ENCODE measurements around the gene CTSC.

CTSC gene

DNA sequence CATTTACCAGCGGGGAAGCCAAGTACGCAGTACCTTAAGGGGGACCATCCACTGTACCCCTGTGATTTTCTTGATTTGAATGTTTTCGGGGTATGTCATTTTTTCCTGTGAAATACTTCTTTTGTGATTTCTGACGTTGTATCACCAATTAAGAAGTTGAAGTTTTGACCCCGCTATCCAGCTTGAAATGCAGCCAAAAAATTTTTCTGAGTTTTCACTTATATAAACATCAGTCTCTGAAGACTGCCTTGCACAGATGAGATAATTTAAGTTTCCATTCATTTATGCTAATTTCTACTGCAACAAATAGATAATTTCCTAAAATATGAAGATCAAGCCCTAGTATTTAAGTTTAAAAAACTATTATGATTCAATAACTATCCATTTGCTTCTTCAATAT is 20.0 kb downstream of the CTSC start:
- no peak for DNase-seq (ENCODE audit: low spot score)

DNA sequence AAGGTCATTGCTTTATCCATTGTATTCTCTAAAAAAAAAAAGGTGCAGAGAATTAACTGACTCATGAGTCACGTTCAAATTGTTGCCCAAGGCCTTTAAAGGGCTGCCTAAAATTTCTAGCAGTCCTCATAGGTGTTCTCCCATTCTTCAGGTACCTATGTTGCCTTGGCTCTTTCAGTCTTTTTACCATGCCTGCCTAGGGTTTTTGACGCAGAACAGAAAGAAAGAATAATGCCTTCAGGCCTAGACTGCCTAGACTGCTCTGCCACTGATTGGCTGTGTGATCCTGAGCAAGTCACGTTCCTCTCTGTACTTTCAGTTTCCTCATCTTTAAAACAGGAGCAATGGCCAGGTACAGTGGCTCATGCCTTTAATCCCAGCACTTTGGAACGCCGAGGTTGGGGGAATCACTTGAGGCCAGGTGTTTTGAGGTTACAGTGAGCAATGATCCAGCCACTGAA is 21.5 kb downstream of the CTSC start:
- peak; percentile 29 for DNase-seq (ENCODE audit: low spot score)

DNA sequence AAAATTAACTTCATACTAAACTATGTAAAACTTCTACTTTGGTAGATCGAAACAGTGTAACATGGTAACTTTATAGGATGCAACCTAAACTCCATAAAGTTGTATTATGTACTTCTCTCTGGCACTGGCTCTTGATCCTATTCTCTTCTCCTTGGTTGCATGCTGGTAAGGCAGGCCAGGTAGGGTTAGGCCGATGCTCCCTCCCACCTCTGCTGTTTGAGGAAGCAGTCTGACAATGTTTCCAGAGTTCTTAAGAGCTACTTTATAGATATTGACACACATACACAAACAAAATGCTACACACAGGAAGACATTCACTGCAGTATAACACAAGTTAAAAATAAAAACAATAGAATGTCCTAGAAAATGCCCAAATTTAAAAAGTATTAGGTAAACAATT is 22.5 kb downstream of the CTSC start:
- DNase-seq (ENCODE audit: low spot score): no peak

DNA sequence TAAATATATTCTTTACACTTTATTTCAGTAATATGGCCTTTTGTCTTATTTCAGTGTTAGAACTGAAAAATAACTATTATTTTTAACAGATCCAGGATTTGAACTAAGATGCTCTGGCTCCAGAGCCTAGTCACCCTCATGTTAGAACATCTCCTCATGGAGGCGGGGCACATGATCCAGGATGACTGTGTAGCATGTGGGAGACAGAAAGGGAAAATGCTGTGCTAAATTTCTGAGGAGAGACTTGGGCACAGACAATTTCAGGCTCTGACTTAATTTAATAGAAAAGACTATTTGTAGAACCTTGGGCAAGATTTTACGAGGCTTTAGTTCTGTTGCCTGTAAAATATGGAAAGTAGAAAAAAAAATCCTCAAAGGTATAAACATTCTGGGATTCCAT is 24.1 kb downstream of the CTSC start:
- no peak for DNase-seq (ENCODE audit: low spot score)

DNA sequence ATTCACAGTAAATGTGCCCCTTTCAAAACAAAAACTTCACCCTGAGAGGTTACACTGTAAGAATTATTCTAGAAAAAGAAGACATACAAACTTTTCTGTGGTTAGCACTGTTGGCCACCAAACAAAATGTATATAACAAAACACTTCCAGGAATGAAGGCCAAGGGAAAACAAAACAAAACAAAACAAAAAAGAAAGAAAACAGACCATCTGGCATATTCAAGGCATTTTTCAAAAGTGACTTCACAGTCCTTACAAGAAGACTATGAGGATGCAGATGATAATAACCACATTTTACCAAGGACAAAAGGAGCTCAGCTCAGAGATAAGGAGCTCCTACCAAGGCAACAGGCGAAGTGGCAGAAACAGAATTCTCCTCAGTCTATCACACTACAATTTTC is 24.9 kb downstream of the CTSC start:
- DNase-seq (ENCODE audit: low spot score): no peak

DNA sequence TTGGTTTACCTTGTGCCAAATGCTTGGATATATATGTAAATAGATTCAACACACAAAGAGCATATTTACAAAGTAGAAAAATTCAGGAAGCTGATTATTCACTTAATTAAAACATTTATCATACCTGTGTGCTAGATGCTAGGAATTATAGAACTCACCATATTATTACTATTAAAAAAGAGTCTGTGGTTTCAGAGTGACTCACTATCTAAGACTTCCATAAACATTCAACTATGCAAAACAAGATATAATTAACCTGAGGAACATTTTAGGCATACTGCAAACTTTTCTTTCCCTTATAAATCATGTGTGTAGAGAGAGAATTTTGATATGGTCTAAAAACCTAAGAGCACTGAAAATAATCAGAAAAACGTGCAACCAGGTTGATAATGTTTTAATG is 27.3 kb downstream of the CTSC start:
- DNase-seq (ENCODE audit: low spot score): no peak

DNA sequence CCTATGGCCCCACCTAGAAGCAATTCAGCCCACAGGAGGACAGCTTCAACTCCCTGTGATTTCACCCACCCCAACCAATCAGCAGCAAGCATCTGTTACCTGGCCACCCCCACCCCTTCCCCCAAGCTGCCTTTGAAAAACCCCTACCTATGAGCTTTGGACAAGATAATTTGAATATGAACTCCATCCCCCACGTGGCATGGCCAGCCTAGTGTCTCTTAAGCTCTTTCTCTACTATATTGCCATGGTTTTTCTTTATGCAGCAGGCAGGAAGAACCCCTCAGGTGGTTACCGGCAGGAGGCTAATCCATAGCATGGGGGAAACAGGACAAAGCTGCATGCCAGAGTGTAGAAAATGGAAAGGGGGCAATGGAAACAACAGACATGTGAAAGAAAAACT is 29.0 kb downstream of the CTSC start:
- no peak for DNase-seq (ENCODE audit: low spot score)

DNA sequence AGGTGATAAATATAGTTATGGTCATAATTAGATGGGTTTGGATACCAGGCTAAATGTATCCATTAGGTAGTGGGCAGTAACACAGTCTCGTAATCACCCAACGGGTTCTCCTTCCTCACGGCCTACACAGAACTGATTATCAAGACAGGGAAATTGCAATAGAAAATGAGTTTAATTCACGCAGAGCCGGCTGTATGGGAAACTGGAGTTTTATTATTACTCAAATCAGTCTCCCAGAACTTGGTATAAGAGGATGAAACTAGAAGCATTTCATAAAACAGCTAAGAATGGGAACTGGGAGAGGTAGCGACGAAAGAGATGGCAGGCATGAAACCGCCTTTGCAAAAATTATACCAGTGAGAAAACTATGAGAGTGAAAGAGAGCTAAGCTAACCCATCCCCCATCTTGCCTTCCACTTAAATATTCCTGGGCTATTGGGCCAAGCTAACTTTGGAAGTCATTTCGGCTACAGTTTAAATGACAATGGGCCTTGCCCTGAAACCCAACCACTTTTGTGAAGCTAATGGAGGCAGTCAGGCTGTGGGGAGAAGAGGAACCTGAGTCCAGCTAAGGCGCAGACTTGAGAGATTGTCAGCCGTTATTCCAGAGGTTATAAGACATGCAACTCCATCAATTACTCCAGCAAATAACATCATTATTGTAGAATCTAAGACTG is 29.6 kb downstream of the CTSC start:
- no peak for DNase-seq (ENCODE audit: low spot score)

DNA sequence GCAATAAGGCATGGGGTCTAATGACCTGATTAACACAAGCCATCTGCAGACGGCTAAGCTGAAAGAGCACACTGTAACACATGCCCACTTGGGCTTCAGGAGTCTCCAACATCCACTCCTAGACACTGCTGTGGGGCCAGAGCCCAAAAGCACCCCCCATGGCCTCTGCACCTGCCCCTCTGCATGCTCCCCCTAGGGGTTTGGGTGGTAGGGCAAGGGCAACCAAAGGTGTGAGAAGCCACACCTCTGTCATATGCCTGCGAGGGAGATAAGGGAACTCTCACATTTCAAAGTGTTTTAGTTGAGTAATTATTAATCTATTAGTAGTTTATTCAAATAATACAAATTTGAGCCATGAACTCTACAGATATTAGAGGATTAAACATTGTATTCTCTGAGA is 30.8 kb downstream of the CTSC start:
- DNase-seq (ENCODE audit: low spot score): no peak

DNA sequence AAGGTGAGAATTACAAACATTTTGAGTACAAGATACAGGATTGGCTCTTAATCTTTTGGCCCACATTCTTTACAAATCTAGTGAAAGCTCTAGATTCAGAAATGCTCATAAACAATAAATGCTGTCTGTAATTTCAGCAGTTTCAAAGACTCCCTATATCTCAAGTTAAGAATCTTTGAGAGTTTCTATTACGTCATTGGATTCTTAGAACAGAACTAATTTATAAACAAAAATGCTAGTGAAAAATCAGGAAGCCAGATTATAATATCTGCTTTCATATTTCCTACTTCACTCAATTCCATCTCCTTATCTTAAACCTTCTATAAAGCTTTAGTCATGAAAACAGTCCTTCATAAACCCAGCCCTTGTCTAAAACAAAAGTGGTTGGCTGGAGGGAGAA is 32.1 kb downstream of the CTSC start:
- DNase-seq (ENCODE audit: low spot score): no peak

DNA sequence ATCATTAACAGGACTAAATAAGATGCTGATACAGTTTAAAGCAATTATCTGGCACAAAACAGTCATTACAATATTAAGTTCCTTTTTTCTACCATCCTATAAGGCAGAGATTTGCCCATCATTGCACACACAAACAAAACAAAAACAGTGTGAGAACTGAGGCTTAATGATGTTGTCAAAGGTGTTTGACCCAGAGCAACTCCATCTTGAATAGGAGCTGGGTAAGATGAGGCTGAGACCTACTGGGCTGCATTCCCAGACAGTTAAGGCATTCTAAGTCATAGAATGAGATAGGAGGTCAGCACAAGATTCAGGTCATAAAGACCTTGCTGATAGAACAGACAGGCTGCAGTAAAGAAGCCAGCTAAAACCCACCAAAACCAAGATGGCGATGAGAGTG is 33.2 kb downstream of the CTSC start:
- DNase-seq (ENCODE audit: low spot score): no peak

DNA sequence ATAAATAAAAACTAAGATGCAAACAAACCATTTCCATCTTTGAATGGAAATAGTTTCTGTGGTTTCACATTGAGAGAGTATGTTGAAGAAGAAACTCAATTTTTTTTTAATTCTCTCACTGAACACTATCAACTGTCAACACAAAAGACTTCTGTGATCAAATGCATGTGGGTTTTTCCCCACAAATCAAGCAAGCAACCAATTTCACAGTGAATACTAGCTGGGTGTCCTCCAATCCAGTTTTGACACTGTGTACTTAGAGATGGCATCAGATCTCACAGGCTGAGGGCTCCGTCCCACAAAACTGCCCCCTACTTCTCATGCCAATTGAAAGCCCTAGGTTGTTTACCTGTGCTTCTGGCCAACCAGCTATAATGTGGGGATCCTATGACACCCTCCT is 34.5 kb downstream of the CTSC start:
- no peak for DNase-seq (ENCODE audit: low spot score)

DNA sequence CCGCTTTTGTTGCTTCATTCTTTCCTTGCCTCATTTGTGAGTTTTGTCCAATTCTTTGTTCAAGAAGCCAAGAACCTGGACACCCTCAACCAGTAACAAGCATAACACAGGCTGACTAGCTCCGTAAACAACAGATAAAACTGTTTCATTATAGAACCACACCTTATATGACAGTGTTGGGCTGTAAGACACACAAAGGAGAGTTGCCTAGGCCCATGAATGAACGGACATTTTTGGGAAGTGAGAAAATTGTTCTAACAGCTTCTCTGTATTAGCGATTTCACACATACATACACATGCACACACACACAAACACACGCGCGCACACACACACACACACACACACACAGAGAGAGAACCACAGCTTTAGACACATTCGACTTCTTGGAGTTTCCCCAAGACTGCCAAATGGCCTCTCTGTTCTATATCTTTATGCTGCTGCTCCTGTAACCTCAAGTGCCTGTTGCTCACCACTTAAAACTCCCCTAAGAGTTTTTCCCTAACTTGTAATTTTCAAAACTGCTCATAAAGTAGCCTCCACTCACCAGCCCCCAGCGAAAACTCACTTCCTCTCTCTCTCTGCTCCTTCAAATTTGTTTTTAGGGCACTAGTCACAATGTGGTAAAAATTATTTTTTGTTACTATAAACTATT is 35.9 kb downstream of the CTSC start:
- no peak for DNase-seq (ENCODE audit: low spot score)

DNA sequence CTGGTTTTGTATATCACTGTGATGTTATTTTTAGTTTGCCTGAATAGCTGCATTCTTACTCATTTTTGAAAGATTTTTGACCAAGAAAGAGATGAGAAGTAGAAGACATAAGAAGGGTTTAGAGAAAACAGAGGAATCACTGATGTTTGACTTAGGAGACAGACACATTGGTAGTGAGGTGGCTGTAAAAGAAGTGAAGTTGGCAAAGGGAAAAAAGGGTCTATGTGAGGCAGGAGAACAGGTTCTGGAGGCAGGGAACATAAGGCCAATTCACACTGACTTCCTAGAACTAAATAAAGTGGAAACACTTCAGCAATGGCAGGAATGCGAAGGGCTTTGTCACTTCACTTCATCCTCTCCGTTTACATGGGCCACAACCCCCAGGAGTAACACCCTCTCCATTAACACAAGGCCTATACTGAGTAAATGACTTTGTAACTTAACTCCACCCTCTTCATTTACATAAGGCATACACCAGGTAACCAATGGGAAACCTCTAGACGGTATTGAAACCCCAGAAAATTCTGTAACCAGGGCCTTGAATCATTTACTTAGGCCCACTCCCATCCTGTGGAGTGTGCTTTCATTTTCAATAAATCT is 36.5 kb downstream of the CTSC start:
- no peak for DNase-seq (ENCODE audit: low spot score)

DNA sequence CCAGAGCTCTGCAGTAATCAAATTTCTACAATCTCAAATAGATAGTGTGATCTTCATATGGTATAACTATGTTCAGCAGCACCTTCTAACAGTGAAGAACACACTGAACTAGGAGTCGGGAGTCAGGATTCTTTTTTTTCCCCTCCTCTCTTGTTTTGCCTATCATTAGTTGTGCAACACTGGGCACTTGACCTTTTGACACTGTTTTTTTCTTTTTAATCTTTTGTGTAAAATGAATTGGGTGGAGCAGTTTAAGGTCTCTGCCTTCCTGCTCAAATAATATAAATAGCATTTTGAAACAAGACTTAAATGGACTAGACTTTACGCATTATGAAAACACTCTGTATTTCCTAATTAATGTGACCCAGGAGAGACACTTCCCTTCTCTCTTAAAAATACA is 39.7 kb downstream of the CTSC start:
- DNase-seq (ENCODE audit: low spot score): no peak

DNA sequence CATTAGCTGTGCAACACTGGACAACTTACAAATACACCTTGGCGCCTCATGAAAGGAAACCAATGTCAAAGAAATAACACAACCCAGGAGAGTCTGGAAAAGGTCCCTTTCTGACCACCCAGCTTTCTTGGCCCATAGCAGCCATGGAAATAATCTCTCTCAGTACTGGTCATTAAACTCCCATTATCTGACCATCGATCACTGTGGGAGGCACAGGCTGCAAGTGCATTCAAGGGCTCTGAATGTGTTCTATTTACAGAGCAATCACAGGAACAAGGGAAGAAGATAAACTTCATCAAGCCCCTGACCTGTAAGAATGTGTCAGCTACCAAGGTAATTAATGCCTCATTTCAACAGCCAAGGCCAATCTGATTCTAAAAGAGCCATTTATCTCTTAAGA is 40.1 kb downstream of the CTSC start:
- DNase-seq (ENCODE audit: low spot score): no peak

DNA sequence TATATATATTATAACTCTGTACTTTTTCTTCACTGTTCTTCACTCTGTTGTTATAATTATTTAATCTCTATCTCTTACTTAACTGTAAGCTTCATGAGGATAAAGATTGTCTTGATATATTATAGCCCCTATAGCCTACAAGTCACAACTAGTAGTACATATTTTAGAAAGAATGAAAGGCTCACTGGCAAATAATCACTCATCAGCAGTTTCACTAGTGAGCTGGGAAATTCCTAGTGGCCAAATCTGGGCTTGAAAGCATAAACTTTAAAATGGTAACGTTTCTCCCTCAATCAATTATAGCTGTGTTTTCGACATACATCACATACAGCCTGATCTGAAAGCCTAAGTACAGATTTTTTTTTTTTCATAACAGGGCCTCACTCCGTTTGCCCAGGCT is 42.5 kb downstream of the CTSC start:
- no peak for DNase-seq (ENCODE audit: low spot score)

DNA sequence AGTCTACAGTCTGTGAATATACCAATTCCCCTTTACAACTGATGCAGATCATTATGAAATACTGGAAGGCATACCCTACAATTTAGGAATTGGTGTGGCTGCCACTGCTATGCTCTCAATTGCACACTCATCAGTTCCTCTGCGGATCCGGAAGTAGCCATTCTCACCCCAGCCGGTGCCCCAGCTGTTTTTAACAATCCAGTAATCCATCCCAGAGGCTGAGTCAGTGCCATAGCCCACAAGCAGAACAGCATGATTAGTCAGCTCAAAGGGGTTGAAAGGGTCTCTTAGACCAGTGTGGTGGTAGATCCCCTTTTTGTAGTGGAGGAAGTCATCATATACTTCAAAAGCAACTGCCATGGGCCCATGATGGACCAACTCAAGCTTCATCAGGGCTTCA is 43.6 kb downstream of the CTSC start:
- no peak for DNase-seq (ENCODE audit: low spot score)

DNA sequence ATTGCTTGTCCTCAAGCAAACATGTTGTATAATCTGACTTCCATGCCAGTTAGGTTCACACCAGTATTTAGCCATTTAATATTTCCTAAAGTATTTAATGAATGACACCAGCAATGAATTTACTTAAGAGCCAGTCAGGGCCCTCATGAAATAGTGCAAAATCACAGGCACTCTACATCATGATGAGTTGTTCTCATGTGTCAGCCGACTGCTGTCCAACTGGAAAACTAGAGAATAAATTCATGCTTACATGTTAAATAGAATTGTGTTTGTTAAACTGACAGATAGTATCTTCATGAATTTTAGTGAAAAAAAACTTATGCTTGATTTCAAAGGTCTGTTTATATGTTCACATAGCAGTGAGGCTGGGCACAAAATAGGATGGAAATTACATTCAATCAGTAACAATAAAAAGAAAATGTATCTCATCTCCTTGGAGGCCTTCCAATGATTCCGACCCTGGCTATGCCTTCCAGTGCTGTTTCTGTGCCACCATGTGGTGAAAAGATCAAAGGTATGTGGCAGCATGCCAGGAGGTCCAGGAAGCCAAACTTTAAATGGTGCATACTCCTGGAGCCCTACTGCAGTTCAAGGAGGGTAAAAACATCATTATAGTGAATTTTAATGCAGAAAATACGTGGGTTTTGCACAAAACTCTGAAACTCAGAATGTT is 45.2 kb downstream of the CTSC start:
- peak; percentile 28 for DNase-seq (ENCODE audit: low spot score)

DNA sequence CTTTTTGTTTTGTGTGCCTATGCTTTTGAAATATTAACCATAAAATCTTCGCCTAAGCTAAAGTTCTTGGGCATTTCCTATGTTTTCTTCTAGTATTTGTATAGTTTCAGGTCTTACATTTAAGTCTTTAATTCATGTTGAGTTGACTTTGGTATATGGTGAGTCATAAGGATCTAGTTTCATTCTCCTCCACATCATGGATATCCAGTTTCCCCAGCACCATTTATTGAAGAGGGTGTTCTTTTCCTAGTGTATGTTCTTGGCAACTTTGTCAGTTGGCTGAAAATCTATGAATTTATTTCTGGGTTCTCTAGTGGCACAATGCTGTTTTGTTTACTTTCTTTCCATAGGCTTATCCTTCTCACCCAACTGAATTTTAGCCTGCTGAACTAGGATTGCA is 49.0 kb downstream of the CTSC start:
- DNase-seq (ENCODE audit: low spot score): no peak

DNA sequence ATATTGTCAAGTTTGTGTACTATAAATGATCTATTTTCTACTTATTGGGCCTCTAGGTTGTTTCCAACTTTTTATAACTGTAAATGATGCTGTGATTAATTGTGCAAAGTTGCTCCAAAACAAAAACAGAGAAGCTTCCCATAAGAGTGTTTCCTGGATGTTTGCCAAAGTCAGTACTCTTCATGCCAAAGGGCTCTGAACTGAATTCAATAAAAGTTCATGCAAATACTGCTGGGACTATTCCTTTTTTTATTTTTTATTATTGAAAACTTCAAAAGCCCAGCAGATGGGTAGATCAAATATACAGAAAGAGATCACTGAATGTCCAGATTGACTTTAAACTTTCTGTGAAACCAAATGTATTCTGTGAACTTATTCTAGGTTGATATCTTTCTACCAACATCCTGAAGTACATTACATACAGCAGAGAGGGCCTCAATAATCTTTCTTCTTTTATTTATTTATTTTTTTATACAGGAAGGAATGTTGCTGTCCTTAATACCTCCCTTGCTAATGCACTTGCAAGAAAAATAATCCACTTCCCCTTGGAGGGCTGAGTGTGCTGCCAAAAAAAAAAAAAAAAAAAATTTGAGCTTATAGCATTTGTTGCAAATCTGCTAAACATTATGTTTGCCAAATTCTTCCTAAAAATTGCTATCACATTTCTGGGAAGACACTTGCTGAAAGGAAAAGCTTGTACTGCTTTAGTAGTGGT is 53.0 kb downstream of the CTSC start:
- DNase-seq (ENCODE audit: low spot score): no peak

DNA sequence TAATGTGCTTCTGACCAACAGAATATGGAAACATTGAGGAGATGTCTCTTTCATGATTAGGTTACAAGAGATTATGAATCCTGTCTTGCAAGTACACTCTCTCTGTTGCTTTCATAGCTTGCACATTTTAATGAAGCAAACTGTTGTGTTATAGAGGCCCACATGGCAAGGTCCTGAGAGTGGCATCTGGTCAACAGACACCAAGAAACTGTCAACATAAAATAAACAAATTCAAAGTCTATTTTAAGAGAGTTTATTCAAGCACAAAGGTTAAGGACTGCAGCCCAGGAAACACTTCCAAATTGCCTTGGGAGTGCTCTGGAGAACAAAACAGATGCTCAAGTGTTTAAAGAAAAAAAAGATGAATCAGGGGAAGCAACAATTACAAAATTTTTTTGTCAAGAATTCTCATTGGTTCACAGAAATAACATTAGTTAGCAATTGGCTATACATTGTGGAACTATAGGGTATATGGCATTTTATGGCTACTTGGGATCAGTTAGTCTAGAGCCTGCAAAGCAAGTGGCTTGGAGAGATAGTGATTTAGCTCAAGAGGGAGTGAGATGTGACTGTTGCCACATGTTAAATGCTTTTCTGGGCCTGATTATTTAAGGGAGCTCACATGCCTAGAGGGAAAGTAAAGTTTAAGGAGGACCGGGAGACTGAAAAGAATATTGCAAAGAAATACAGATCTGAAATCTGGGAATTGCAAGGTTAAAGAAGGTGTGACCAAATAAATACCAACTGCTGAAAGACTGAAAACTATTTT is 54.6 kb downstream of the CTSC start:
- no peak for DNase-seq (ENCODE audit: low spot score)
